ENCODE measurements around the gene INAVA.

- TF ChIP-seq TSC22D4 (tag; IDR thresholded peaks at IDR 0.05), result no peak
- TF ChIP-seq ZNF583 (CRISPR knock-in tag; IDR thresholded peaks at IDR 0.05), result no peak
These were observed 1.7 kb upstream of the INAVA start for GRCh38 chr1:200892958-200893357.
